ENCODE results near the gene TMEM72.

DNA sequence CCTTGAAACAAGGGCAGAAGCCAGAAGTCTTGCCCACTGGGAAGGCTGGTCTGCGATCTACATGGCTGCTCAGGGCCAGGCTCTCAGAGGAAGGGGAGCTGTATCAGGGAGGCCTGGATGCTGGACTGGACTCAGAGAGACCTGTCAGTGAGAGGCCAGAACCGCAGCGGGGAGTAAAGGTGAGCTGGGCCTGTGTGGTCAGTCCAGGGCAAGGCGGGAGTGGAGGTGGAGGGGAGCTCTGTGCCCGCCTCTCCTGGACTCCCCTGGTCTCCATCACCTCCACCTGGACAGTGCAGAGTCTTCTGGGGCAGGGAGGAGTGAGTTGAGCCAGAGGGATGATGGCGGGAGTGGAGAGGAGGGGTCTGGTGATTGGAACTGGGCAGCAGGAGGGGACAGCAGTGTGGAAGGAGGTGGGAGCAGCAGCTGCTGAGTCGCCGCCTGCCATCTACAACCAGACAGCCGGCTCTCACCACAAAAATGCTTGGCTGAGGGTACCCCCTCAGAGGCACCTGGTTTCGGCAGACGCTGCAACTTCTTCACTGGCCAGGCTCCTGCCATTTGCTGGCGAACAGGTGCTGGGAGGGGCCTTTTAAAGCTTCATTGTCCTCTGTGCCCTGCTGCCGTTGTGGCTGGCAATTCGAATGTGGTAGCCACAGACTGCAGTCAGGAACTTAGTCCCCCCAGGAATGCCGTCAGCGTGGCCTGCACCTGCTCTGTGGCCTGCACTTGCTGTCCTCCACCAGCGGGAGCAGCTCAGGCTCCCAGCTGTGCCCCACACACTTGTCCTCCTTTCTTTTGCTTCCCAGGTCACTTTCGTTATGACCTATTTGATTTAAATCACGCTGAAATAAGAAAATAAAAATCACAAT lies 52.0 kb downstream of the TMEM72 start:
- no peak for TF ChIP-seq JUN (IDR thresholded peaks at IDR 0.05; ENCODE audit: borderline replicate concordance, insufficient read depth, insufficient read length, low read depth)
- TF ChIP-seq MAX (IDR thresholded peaks at IDR 0.05; ENCODE audit: insufficient read depth, insufficient read length): no peak
- no peak for TF ChIP-seq POLR2A (IDR thresholded peaks at IDR 0.05; ENCODE audit: low read depth, low read length)
- no peak for TF ChIP-seq POLR2AphosphoS5 (IDR thresholded peaks at IDR 0.05; ENCODE audit: insufficient read depth, low read depth, low read length)
